ENCODE measurements around the gene ACVR1.

DNA sequence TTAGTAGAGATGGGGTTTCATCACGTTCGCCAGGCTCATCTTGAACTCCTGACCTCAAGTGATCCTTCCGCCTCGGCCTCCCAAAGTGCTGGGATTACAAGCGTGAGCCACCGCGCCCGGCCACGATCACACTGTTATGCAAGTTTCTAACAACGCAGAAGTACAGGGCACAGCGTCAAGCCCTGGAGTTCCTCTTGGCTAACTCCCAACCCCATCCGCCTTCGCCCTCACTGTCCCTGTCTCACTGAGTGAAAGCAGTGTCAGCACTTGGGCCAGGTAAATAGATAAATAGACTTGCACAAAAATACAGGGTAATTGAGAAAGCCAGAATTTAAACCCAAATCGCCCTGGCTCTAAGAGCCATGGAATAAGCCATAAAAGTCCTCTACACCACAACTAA is 111.7 kb downstream of the ACVR1 start:
- no peak for TF ChIP-seq EZH2phosphoT487 (IDR thresholded peaks at IDR 0.05; ENCODE audit: unreplicated experiment)
- TF ChIP-seq CTCF (conservative IDR thresholded peaks at IDR 0.05; ENCODE audit: low read depth in 2 of 2): no peak
- no peak for TF ChIP-seq EZH2 (IDR thresholded peaks at IDR 0.05; ENCODE audit: low read depth, unreplicated experiment)
- TF ChIP-seq POLR2AphosphoS5 (IDR thresholded peaks at IDR 0.05; ENCODE audit: low read depth): no peak
- TF ChIP-seq ZNF331 (CRISPR knock-in tag; IDR thresholded peaks at IDR 0.05; ENCODE audit: low read depth): no peak
- TF ChIP-seq REST (IDR thresholded peaks at IDR 0.05; ENCODE audit: unreplicated experiment): no peak
- no peak for TF ChIP-seq NANOG (IDR thresholded peaks at IDR 0.05; ENCODE audit: borderline replicate concordance)
- no peak for TF ChIP-seq JUNB (IDR thresholded peaks at IDR 0.05; ENCODE audit: unreplicated experiment)
- TF ChIP-seq CREB1 (CRISPR knock-in tag; IDR thresholded peaks at IDR 0.05; ENCODE audit: low read depth): no peak
- no peak for TF ChIP-seq STAT1 (IDR thresholded peaks at IDR 0.05; ENCODE audit: unreplicated experiment)
- TF ChIP-seq ZNF114 (CRISPR knock-in tag; IDR thresholded peaks at IDR 0.05): no peak
- no peak for TF ChIP-seq ETS1 (IDR thresholded peaks at IDR 0.05)
- TF ChIP-seq, protein P1, sequence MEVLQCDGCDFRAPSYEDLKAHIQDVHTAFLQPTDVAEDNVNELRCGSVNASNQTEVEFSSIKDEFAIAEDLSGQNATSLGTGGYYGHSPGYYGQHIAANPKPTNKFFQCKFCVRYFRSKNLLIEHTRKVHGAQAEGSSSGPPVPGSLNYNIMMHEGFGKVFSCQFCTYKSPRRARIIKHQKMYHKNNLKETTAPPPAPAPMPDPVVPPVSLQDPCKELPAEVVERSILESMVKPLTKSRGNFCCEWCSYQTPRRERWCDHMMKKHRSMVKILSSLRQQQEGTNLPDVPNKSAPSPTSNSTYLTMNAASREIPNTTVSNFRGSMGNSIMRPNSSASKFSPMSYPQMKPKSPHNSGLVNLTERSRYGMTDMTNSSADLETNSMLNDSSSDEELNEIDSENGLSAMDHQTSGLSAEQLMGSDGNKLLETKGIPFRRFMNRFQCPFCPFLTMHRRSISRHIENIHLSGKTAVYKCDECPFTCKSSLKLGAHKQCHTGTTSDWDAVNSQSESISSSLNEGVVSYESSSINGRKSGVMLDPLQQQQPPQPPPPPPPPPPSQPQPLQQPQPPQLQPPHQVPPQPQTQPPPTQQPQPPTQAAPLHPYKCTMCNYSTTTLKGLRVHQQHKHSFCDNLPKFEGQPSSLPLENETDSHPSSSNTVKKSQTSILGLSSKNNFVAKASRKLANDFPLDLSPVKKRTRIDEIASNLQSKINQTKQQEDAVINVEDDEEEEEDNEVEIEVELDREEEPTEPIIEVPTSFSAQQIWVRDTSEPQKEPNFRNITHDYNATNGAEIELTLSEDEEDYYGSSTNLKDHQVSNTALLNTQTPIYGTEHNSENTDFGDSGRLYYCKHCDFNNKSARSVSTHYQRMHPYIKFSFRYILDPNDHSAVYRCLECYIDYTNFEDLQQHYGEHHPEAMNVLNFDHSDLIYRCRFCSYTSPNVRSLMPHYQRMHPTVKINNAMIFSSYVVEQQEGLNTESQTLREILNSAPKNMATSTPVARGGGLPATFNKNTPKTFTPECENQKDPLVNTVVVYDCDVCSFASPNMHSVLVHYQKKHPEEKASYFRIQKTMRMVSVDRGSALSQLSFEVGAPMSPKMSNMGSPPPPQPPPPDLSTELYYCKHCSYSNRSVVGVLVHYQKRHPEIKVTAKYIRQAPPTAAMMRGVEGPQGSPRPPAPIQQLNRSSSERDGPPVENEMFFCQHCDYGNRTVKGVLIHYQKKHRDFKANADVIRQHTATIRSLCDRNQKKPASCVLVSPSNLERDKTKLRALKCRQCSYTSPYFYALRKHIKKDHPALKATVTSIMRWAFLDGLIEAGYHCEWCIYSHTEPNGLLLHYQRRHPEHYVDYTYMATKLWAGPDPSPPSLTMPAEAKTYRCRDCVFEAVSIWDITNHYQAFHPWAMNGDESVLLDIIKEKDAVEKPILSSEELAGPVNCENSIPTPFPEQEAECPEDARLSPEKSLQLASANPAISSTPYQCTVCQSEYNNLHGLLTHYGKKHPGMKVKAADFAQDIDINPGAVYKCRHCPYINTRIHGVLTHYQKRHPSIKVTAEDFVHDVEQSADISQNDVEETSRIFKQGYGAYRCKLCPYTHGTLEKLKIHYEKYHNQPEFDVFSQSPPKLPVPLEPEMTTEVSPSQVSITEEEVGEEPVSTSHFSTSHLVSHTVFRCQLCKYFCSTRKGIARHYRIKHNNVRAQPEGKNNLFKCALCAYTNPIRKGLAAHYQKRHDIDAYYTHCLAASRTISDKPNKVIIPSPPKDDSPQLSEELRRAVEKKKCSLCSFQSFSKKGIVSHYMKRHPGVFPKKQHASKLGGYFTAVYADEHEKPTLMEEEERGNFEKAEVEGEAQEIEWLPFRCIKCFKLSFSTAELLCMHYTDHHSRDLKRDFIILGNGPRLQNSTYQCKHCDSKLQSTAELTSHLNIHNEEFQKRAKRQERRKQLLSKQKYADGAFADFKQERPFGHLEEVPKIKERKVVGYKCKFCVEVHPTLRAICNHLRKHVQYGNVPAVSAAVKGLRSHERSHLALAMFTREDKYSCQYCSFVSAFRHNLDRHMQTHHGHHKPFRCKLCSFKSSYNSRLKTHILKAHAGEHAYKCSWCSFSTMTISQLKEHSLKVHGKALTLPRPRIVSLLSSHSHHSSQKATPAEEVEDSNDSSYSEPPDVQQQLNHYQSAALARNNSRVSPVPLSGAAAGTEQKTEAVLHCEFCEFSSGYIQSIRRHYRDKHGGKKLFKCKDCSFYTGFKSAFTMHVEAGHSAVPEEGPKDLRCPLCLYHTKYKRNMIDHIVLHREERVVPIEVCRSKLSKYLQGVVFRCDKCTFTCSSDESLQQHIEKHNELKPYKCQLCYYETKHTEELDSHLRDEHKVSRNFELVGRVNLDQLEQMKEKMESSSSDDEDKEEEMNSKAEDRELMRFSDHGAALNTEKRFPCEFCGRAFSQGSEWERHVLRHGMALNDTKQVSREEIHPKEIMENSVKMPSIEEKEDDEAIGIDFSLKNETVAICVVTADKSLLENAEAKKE (CRISPR knock-in tag; IDR thresholded peaks at IDR 0.05): no peak

Data from GM23338 (cell line).